GM23338 (cell line): ENCODE data around the gene GNS.

Experiments
- CREB1 ChIP-seq: fragments of 250-450 bp; sonication (Bioruptor Pico); IDR thresholded peaks from 2 replicates; pipeline ENCODE4 v1.5.0; 2020; ENCODE audit warnings: low read depth, mild to moderate bottlenecking, moderate library complexity
- ETS1 ChIP-seq: IDR thresholded peaks from 2 replicates; pipeline ENCODE4 v1.6.1; 2016; ENCODE audit warnings: antibody characterized with exemption
- EZH2 ChIP-seq: fragments of 200-600 bp; sonication (generic); IDR thresholded peaks from one replicate; pipeline ENCODE4 v1.8.0; 2017; ENCODE audit warnings: antibody characterized with exemption, mild to moderate bottlenecking, low read depth; ENCODE audit not compliant: unreplicated experiment
- JUNB ChIP-seq: IDR thresholded peaks from one replicate; pipeline ENCODE4 v1.6.1; 2016; ENCODE audit warnings: antibody characterized with exemption; ENCODE audit not compliant: unreplicated experiment
- NANOG ChIP-seq: IDR thresholded peaks from 2 replicates; pipeline ENCODE4 v1.6.1; 2016; ENCODE audit warnings: antibody characterized with exemption, borderline replicate concordance
- POLR2AphosphoS5 ChIP-seq: IDR thresholded peaks from 2 replicates; pipeline ENCODE4 v1.6.1; 2016; ENCODE audit warnings: antibody characterized with exemption, low read depth
- TF ChIP-seq, protein P1 (sequence below), 2 experiments: fragments of 200-600 bp in 1 of 2; sonication (generic) in 1 of 2; conservative IDR thresholded peaks; 2 replicates each; pipeline versions ENCODE4 v1.5.1 to v1.6.1; 2016 to 2017; ENCODE audit warnings: antibody characterized with exemption in 2 of 2, low read depth in 2 of 2, mild to moderate bottlenecking in 2 of 2, moderate library complexity in 1 of 2

DNA sequence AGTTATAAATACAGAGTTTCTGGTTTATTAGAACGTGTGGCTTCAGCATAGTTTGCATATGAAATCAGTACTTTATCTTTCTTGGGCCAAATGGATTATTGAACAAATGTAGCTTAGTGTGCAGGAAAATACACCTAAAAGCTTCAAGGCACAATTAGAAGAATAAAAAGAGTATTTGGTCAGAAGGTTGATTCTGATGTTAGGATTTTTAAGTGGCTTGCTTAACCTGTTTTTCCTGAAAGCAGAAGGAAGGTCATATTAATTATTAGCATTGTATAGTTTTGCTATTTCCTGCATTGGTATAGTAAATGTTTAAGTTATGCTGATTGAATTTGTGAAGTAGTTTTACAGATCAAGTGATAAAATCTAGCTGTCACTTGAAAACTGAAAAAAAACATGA lies 31.0 kb upstream of the GNS start:
- TF ChIP-seq POLR2AphosphoS5 (no peak), EZH2 (no peak), CREB1 (no peak), JUNB (no peak), NANOG (no peak), ETS1 (no peak)
- TF ChIP-seq, protein P1, sequence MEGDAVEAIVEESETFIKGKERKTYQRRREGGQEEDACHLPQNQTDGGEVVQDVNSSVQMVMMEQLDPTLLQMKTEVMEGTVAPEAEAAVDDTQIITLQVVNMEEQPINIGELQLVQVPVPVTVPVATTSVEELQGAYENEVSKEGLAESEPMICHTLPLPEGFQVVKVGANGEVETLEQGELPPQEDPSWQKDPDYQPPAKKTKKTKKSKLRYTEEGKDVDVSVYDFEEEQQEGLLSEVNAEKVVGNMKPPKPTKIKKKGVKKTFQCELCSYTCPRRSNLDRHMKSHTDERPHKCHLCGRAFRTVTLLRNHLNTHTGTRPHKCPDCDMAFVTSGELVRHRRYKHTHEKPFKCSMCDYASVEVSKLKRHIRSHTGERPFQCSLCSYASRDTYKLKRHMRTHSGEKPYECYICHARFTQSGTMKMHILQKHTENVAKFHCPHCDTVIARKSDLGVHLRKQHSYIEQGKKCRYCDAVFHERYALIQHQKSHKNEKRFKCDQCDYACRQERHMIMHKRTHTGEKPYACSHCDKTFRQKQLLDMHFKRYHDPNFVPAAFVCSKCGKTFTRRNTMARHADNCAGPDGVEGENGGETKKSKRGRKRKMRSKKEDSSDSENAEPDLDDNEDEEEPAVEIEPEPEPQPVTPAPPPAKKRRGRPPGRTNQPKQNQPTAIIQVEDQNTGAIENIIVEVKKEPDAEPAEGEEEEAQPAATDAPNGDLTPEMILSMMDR (conservative IDR thresholded peaks at IDR 0.05; ENCODE audit: low read depth in 2 of 2), result no peak
